ENCODE data around the gene ARSK.

The ARSK gene

DNA sequence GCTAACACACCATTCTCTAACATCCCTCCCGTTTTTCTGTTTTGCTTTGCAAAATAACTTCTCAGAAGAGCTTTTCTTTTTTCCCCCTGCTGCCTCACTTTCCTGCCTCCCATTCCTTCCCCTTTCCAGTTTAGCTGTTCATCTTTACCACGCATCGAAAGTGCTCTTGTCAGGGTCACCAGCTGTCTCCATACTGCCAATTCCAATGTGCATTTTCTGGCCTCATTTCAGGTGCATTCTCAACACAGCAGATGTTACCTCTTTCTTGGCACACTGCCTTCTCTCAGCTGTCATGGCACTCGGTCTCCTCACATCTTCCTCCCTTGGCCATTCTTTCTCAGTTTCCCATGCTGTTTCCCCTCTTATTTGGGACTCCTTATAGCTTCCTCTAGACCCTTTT is 9.5 kb downstream of the ARSK start:
- DNase-seq = no peak

DNA sequence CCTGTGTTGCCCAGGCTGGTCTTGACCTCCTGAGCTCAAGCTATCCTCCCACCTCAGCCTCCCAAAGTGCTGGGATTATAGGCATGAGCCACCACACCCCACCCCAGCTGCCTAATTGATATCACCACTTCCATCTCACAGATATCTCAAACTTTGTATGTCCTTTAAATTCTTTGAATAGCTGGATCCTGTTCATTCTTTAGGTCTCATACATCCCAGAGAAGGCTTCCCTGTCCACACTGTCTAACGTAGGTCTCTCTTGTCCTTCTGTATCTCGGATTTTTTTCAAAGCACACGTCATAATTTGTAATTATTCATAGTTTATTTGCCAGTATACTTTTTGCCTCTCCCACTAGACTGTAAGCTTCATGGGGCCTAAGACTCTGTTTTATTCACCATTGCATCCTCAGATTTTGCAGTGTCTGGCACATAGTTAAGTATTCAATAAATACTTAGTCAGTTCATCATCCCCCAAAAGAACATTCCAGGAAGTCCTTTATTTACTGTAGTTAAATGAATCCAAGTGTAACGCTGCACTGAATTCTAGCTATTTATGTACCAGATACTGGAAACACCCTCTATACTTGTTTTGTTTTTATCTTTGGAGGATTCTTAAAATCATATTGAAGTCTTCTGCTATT is 10.5 kb downstream of the ARSK start:
- no peak for DNase-seq

DNA sequence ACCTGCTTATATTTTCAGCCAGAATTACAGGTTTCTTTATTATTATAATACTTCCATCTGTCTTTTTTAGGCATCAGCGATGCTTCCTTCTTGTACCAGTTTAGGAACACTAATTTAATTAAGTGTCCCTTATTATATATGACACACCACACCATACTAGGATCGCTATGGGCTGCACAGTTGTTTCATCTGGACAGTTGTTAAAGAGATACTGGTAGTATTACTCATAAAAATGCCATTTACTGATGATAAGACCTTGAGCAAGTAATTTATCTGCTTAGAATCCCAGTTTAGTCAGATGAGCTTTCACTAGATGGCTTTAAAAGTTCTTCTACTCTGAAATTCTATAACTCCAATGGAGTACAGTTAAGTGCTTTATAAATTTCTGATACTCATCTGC is 17.1 kb downstream of the ARSK start:
- no peak for DNase-seq

DNA sequence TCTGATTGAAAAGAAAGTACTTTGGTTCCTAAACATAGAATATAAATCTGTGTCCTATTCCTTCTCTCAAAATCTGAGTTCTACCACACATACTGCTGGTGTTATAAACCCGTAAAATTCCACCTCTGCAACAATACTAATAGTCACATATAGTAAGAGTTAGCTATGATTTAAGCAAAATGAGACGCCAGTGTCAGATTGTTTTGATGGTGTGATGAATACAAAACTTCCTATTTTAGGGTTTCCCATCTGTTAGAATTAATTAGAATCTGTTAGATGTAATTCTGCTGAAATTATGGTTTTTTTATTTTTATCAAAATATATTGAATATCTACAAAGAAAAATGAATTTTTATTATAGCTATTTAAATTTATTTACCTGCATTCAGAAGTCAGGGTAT is 26.7 kb downstream of the ARSK start:
- no peak for DNase-seq

DNA sequence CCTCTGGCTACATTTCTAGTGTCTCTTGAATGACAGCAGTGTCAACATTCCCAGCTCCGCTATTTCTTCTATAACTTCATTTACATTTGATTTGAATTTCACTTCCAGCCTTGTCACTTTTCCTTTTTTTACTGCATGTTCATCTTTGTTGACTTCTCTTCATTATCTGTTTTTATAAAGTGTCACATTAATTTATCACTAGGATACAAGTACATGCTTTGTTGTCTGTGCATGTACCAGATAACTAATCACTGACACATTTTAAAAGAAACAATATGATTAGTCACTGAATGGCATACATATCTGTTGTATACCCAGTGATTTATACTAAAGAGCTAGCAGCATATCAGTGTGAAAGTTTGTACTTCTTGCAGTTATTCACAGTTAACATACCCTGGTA is 29.1 kb downstream of the ARSK start:
- DNase-seq = no peak

DNA sequence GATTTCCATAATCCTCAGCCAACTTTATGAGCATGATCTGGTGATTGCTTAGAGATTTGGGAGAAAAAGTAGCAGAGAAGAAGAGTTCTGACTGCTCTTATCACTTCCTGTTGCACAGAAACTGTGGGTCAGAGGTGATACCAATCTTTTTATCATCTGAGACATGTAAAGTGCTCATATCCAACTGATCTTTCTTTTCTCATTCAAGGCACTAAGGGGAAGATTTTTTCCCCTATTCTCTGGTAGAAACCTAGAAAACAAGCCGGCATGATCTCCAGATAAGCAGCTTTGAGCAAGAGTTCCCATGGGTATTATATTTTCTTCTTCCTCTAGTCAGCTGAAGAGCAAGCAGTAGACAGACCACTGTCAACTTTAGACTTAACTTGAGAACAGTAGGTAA is 36.0 kb downstream of the ARSK start:
- DNase-seq = no peak

DNA sequence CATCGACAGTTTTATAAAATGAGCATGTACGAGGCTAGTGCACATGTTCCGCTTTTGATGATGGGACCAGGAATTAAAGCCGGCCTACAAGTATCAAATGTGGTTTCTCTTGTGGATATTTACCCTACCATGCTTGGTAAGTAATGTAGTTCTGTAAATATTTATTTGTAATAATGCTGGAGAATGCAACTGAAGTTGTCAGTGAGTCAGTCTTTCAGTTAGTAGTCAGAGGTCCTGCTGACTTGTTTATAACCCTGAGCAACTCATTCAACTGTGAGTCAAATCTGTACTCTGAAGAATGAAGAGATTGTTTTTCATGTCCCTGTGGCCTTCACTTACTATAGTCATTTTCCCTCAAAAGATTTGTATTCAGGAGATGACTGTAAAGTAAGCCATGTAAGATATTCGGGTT is 36.6 kb downstream of the ARSK start:
- DNase-seq = no peak

DNA sequence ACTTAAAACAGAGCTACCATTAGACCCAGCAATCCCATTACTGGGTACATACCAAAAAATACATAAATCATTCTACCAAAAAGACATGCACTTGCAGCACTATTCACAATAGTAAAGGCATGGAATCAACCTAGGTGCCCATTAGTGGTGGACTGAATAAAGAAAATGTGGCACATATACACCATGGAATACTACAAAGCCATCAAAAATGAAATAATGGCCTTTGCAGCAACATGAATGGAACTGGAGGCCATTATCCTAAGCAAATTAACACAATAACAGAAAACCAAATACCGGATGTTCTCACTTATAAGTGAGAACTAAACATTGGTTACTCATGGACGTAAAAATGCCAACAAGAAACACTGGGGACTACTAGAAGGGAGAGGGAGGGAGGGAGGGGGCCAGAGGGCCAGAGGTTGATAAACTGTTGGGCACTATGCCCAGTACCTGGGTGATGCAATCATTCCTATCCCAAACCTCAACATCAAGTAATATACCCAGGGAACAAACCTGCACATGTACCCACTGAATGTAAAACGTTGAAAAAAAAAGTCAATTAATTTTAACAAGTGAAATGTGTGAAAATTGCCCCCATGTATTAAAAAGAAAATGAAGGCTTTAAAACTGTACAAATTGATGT is 40.5 kb downstream of the ARSK start:
- DNase-seq = no peak

DNA sequence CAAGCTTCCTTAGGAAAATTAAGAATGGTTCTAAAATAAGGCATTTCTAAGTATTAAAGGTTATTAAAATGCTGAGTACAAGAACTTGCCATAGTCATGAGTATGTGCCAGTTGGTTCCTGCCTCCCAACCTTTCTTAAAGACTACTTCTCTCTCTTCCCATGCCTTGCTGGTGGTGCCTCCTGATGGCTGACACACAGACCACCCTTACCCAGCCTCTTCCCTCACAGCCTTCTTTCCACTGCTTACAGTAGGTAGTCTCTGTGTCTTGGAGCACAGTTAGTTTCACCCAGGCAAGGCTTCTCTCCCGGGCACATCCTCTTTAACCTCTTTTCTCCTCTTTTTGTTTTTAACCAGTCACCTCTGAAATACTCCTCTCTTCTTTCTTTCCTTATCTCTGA is 44.4 kb downstream of the ARSK start:
- no peak for DNase-seq

DNA sequence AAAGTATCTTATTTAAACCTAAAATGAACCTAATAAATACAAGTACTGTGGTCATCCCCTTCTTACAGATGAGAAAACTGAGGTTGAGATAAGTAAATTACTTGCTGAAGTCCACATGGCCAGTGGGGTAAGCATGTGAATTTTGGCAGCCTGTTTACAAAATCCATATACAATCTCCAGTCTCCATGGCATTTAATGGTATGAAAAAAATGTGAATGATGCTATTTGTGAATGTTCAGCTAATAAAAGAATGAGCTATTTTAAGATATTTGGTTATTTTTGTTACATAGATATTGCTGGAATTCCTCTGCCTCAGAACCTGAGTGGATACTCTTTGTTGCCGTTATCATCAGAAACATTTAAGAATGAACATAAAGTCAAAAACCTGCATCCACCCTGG is 45.7 kb downstream of the ARSK start:
- DNase-seq = no peak

DNA sequence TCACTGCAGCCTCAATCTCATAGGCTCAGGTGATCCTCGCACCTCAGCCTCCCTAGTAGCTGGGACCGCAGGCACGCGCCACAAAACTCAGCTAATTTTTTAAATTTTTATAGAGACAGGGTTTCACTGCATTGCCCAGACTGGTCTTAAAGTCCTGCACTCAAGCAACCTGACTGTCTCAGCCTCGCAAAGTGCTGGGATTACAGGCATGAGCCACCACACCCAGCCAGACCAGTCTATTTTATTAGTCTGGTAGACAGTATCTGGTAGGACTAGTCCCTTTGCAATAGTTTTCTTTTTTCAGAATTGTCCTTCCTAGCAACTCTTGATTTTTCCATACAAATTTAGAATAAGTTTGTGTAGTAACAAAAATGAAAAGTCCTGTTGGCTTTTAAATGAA is 50.9 kb downstream of the ARSK start:
- no peak for DNase-seq

DNA sequence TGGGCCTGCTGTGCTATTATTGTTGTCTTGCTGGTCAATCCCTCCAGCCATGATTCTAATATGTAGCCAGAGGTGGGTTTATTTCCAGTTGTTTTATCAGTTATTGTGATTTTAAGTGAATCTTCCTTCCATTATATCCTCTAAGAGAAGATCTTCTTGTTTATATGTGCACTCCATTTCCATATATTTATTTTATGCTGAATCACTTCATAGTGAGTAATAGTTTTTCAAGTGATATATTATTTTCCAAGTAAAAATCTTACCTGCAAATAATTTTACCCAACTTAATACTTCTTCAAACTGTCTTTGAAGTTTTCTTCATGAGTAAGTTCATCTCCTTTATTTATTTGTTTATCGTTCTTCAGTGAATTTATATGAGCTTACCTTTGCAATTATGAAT is 51.5 kb downstream of the ARSK start:
- no peak for DNase-seq

DNA sequence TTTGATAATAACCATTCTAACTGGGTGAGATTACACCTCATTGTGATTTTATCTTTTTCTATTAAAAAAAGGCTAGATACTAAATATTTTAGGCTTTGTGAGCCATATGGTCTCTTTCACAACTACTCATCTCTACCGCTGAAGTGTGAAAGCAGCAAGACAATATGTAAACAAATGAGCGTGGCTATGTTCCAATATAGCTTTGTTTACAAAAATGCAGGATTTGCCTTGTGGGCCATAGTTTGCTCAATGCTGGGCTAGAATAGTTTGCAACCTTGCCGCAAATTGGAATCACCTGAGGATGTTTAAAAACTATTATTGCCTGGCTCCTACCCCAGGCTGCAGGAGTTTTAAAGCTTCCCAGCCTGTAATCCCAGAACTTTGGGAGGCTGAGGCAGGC is 54.8 kb downstream of the ARSK start:
- no peak for DNase-seq

DNA sequence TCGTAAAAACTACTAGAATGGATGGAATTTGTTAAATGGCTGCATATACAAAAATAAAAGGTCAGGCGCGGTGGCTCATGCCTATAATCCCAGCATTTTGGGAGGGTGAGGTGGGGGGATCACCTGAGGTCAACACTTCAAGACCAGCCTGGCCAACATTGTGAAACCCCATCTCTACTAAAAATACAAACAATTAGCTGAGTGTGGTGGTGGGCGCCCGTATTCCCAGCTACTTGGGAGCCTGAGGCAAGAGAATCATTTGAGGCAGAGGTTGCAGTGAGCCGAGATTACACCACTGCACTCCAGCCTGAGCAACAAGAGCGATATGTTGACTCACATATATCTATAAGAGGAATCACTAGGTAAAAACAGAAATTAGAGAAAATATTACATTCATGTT is 55.6 kb downstream of the ARSK start:
- DNase-seq = no peak

DNA sequence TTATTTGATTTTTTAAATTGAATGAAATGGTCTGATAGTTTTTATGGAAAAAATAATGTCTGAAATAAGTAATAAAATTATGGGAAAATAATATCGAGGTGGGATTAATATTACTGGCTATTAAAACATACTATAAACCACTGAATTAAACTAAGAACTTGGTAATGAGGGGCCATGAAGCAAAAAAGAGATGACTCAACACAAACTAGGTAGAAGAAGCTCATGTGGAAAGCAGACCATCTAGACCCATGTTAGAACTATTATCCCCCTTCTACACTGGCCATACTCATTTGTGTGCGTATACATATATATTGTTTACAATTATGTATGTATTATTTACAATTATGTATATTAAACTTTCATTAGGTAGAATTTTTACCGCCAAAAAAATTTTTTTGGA is 56.5 kb downstream of the ARSK start:
- DNase-seq = no peak

DNA sequence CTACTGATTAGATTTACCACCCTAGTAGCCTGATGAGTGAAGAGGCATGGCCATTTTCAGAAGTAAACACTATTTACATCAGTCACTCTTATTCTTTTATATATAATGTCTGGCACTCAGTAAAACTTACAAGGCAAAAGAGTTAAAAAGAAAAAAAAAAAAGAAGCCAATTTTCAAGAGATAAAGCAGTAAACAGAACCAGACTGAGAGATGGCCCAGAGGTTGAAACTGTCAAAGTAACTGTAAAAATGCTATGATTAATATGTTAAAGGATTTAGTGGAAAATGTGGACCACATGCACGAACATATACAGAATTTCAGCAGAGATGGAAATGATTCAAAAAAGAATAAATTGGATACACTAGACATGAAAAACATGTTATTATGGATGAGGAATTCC is 58.6 kb downstream of the ARSK start:
- no peak for DNase-seq

DNA sequence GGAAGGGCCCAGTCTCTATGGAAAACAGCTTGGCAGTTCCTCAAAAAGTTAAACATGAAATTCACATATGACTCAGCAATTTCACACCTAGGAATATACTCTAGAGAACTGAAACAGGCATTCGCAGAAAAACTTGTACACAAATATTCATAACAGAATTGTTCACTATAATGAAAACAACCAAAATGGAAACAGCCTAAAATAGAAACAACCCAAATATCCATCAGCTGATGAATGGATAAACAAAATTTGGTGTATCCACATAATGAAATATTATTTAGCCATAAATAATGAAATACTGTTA is 60.2 kb downstream of the ARSK start:
- no peak for DNase-seq

DNA sequence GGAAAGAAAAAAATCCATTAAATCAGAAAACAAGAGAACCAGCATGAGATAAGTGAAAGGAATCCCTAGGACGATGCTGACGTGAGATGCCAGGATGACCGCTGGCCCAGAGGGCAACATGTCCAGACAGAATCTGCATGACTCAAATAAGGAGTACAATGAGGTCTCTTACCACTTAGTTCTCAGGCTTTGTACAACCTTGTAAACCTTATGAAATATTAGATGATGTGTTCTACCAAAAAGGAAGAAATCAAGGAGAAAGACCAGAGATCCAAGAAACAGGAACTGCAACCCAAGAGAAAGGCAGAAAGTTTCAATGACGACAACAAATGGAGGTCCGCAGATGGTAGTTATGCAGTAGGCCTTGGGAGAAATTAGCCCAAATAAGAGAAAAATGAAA is 62.2 kb downstream of the ARSK start:
- no peak for DNase-seq

DNA sequence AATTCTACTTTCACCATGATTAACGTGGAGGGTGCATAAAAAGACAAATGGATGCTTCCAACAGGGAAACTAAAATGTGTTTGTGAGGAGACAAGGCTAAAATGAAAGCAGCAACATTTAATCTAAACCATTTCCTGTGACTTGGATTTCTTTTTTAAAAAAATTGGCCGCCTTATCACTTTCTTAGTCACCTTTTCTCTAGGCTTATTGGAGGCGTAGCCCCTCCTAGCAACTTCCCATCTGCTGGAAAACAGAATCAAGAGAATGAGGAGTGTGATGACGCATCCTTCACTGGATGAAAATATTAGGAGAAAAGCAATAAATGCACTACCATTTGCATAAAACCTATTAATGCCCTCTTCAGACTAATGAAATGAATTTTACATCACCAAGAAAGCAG is 64.2 kb downstream of the ARSK start:
- no peak for DNase-seq

DNA sequence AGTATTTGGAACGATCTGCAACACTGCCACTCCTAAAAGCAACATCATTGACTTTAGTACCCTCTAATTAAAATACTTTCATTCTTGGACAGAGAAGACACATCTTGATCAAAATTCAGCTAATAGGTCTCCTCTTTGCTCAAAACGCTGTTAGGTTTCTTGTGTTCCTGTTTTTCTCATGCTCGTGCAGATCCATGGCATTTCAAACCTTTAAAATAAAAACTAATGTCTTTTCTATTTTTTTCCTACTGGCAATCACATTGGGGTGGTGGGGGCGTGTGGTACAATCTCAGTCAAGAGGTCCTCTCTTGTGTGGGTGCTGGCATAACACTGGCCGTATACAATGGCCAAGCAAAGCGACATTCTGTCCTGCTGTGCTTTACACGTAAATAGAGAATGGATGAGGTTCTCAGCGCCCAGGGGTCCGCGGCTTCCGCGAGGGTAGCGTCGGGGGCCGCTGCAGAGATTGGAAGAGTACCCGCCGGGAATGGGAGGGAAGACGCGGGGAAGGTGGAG is 64.7 kb downstream of the ARSK start:
- DNase-seq = no peak

DNA sequence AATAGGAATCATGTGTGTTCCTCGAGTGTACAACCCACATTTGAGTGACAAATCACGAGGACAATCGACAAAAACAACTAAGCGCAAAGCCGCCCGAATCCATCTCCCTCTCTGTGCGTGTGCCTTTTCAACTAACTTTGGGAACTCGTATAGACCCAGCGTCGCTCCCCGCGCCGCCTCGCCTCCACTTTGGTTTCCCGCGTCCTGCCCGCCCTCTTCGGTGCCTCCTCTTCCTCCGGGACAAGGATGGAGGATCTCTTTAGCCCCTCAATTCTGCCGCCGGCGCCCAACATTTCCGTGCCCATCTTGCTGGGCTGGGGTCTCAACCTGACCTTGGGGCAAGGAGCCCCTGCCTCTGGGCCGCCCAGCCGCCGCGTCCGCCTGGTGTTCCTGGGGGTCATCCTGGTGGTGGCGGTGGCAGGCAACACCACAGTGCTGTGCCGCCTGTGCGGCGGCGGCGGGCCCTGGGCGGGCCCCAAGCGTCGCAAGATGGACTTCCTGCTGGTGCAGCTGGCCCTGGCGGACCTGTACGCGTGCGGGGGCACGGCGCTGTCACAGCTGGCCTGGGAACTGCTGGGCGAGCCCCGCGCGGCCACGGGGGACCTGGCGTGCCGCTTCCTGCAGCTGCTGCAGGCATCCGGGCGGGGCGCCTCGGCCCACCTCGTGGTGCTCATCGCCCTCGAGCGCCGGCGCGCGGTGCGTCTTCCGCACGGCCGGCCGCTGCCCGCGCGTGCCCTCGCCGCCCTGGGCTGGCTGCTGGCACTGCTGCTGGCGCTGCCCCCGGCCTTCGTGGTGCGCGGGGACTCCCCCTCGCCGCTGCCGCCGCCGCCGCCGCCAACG is 65.3 kb downstream of the ARSK start, which contains the start of gene GPR150:
Gene GPR150 (plus strand): TSS at position 58 of the 840 bp plus-strand sequence. CDS start 189 bp downstream, at position 247.
- peak; percentile 68 for DNase-seq

DNA sequence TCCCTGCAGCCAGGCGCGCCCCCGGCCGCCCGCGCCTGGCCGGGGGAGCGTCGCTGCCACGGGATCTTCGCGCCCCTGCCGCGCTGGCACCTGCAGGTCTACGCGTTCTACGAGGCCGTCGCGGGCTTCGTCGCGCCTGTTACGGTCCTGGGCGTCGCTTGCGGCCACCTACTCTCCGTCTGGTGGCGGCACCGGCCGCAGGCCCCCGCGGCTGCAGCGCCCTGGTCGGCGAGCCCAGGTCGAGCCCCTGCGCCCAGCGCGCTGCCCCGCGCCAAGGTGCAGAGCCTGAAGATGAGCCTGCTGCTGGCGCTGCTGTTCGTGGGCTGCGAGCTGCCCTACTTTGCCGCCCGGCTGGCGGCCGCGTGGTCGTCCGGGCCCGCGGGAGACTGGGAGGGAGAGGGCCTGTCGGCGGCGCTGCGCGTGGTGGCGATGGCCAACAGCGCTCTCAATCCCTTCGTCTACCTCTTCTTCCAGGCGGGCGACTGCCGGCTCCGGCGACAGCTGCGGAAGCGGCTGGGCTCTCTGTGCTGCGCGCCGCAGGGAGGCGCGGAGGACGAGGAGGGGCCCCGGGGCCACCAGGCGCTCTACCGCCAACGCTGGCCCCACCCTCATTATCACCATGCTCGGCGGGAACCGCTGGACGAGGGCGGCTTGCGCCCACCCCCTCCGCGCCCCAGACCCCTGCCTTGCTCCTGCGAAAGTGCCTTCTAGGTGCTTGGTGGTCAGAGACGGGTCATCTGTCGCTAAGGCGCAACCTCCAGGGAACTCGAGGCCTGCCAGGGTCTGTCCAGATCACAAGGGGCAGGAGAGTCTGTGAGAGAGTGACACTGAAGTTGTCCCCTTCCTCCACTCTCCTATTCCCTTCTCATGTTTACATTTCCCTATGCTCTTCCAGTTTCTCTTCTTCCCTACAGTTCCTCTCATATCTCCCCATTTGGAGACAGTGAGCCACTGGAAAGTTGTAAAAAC is 66.3 kb downstream of the ARSK start:
- peak; percentile 49 for DNase-seq

All from stimulated activated CD4-positive, alpha-beta T cell treated with anti-CD3 and anti-CD28 coated beads, Interleukin-1b, Interleukin-23, amount 100 ng/mL, for 48 hours (primary cell).